H1 (cell line): ENCODE data around the gene ATG7. TPM values are rescaled to one million over a fixed set of nuclear protein-coding genes. Genes with fewer than 3 reads are reported as not detected.

Experiments
- CTCF ChIA-PET: fragments of 300-600 bp; sonication (Branson Sonifier 250); formaldehyde crosslinking; loops from one replicate; lab custom pipeline; 2021; ENCODE audit not compliant: partially characterized antibody; lab: Charles Lee
- POLR2A ChIA-PET: fragments of 300-600 bp; sonication (Branson Sonifier 250); formaldehyde crosslinking; loops from one replicate; lab custom pipeline; 2021; ENCODE audit warnings: inconsistent platforms; ENCODE audit not compliant: partially characterized antibody; lab: Charles Lee
- DNase-seq, 2 experiments: peaks; one replicate each; pipeline versions ENCODE4 v3.0.0 to v3.0.0-alpha.2; 2010 to 2022; ENCODE audit warnings: low spot score in 2 of 2, low read depth in 1 of 2, mixed read lengths in 1 of 2
- FAIRE-seq: peaks from 2 replicates; lab custom pipeline; 2011; peaks lifted over from hg19 to GRCh38; lab: Jason Lieb, UNC
- H2AFZ ChIP-seq: 2 replicates; pipeline ENCODE4 v1.8.1; 2012; ENCODE audit warnings: low read length, inconsistent platforms
- H2AK5ac ChIP-seq: 2 replicates; pipeline ENCODE4 v1.6.1; 2013; ENCODE audit warnings: low read depth, low read length
- H2BK120ac ChIP-seq: replicated peaks from 2 replicates; pipeline ENCODE3; 2013; ENCODE audit warnings: low read depth, low read length, inconsistent platforms
- H2BK12ac ChIP-seq: 2 replicates; pipeline ENCODE4 v1.6.1; 2013; ENCODE audit warnings: low read depth, low read length
- H2BK15ac ChIP-seq: 2 replicates; pipeline ENCODE4 v1.6.1; 2013; ENCODE audit warnings: low read length
- H2BK20ac ChIP-seq: 2 replicates; pipeline ENCODE4 v1.6.1; 2013; ENCODE audit warnings: low read length
- H2BK5ac ChIP-seq: 2 replicates; pipeline ENCODE4 v1.6.1; 2013; ENCODE audit warnings: low read depth, low read length
- H3K14ac ChIP-seq: 2 replicates; pipeline ENCODE4 v1.6.1; 2013; ENCODE audit warnings: inconsistent platforms; ENCODE audit not compliant: insufficient read length
- H3K18ac ChIP-seq: 2 replicates; pipeline ENCODE4 v1.6.1; 2013; ENCODE audit warnings: low read length; ENCODE audit errors: extremely low read depth
- H3K23ac ChIP-seq: 2 replicates; pipeline ENCODE4 v1.6.1; 2013; ENCODE audit warnings: inconsistent platforms; ENCODE audit not compliant: insufficient read length
- H3K23me2 ChIP-seq: 2 replicates; pipeline ENCODE4 v1.6.1; 2013; ENCODE audit warnings: low read depth, low read length
- H3K27ac ChIP-seq: 2 replicates; pipeline ENCODE4 v1.6.1; 2011; ENCODE audit warnings: low read depth, low read length, inconsistent platforms
- H3K27me3 ChIP-seq, 4 experiments: replicated peaks in 1 of 4; 1 replicate in 1 of 4; 2 replicates in 3 of 4; pipeline versions ENCODE4 v1.6.1 to v1.8.1; 2011 to 2013; ENCODE audit warnings: low read length in 3 of 4, mild to moderate bottlenecking in 3 of 4, inconsistent platforms in 2 of 4, mixed read lengths in 2 of 4, moderate library complexity in 1 of 4; ENCODE audit not compliant: control insufficient read depth in 3 of 4, insufficient read depth in 3 of 4; ENCODE audit errors: extremely low read depth in 1 of 4
- H3K36me3 ChIP-seq, 4 experiments: 2 replicates each; pipeline versions ENCODE4 v1.6.1 to v1.8.1; 2011 to 2013; ENCODE audit warnings: mild to moderate bottlenecking in 4 of 4, low read length in 3 of 4, moderate library complexity in 2 of 4, control low read depth in 1 of 4, inconsistent platforms in 1 of 4; ENCODE audit not compliant: insufficient read depth in 4 of 4, control insufficient read depth in 2 of 4
- H3K4ac ChIP-seq: replicated peaks from 2 replicates; pipeline ENCODE3; 2013; ENCODE audit warnings: low read length, low read depth, mixed read lengths, inconsistent platforms; ENCODE audit not compliant: insufficient read length
- H3K4me1 ChIP-seq, 4 experiments: replicated peaks in 1 of 4; 1 replicate in 1 of 4; 2 replicates in 3 of 4; pipeline versions ENCODE4 v1.6.1 to v1.8.1; 2011 to 2013; ENCODE audit warnings: low read length in 3 of 4, inconsistent platforms in 2 of 4, mixed read lengths in 1 of 4; ENCODE audit not compliant: insufficient read depth in 4 of 4, control insufficient read depth in 3 of 4
- H3K4me2 ChIP-seq, 2 experiments: 2 replicates each; pipeline versions ENCODE4 v1.6.1 to v1.8.1; 2011 to 2013; ENCODE audit warnings: low read depth in 2 of 2, low read length in 2 of 2, control low read depth in 1 of 2, inconsistent platforms in 1 of 2, mild to moderate bottlenecking in 1 of 2; ENCODE audit not compliant: insufficient read depth in 1 of 2
- H3K4me3 ChIP-seq, 4 experiments: fragments of 200-600, 300-600 bp in 1 of 4; sonication (generic), shearing (Covaris generic), sonication (Bioruptor Twin) in 1 of 4; 2 replicates each; pipeline versions ENCODE4 v1.5.1 to v1.8.1; 2011 to 2016; ENCODE audit warnings: low read length in 4 of 4, low read depth in 3 of 4, control low read depth in 2 of 4, inconsistent platforms in 2 of 4, mild to moderate bottlenecking in 2 of 4, mixed read lengths in 1 of 4, moderate library complexity in 1 of 4; ENCODE audit not compliant: insufficient read depth in 2 of 4; ENCODE audit errors: extremely low read depth in 1 of 4
- H3K56ac ChIP-seq: replicated peaks from 2 replicates; pipeline ENCODE3; 2013; ENCODE audit warnings: low read depth, mild to moderate bottlenecking, mixed read lengths, low read length, inconsistent platforms; ENCODE audit not compliant: insufficient read length
- H3K79me1 ChIP-seq: 2 replicates; pipeline ENCODE4 v1.6.1; 2013; ENCODE audit warnings: low read depth, low read length, control low read depth
- H3K79me2 ChIP-seq, 2 experiments: 2 replicates each; pipeline versions ENCODE4 v1.6.1 to v1.8.1; 2012 to 2013; ENCODE audit warnings: low read length in 2 of 2, mild to moderate bottlenecking in 2 of 2, inconsistent platforms in 1 of 2; ENCODE audit not compliant: insufficient read depth in 2 of 2, control insufficient read depth in 1 of 2
- H3K9ac ChIP-seq, 4 experiments: replicated peaks in 1 of 4; 1 replicate in 1 of 4; 2 replicates in 3 of 4; pipeline versions ENCODE4 v1.6.1 to v1.8.1; 2011 to 2013; ENCODE audit warnings: low read depth in 3 of 4, low read length in 3 of 4, control low read depth in 2 of 4, mild to moderate bottlenecking in 2 of 4, moderate library complexity in 2 of 4, inconsistent platforms in 1 of 4; ENCODE audit errors: extremely low read depth in 1 of 4
- H3K9me3 ChIP-seq, 2 experiments: 2 replicates each; pipeline versions ENCODE4 v1.6.1 to v1.8.1; 2012 to 2013; ENCODE audit warnings: mild to moderate bottlenecking in 2 of 2, moderate library complexity in 2 of 2, control low read depth in 1 of 2, inconsistent platforms in 1 of 2, low read depth in 1 of 2, low read length in 1 of 2, mixed read lengths in 1 of 2; ENCODE audit not compliant: insufficient read depth in 2 of 2
- H4K20me1 ChIP-seq, 2 experiments: replicated peaks in 1 of 2; 2 replicates each; pipeline versions ENCODE3 to v1.8.1; 2011 to 2013; ENCODE audit warnings: inconsistent platforms in 2 of 2, low read length in 2 of 2, mild to moderate bottlenecking in 1 of 2; ENCODE audit not compliant: insufficient read depth in 2 of 2, control insufficient read depth in 1 of 2
- H4K5ac ChIP-seq: 2 replicates; pipeline ENCODE4 v1.6.1; 2013; ENCODE audit warnings: low read length, low read depth, mixed read lengths, inconsistent platforms; ENCODE audit not compliant: insufficient read length
- H4K8ac ChIP-seq: 2 replicates; pipeline ENCODE4 v1.8.0; 2013; ENCODE audit warnings: mild to moderate bottlenecking, moderate library complexity, low read length, inconsistent platforms; ENCODE audit not compliant: insufficient read depth; ENCODE audit errors: extremely low read depth
- H4K91ac ChIP-seq: replicated peaks from 2 replicates; pipeline ENCODE3; 2013; ENCODE audit warnings: low read length, mixed read lengths, inconsistent platforms; ENCODE audit not compliant: insufficient read length
- BACH1 ChIP-seq: IDR thresholded peaks from 2 replicates; pipeline ENCODE4 v1.6.1; 2012; ENCODE audit warnings: low read length, improper control_type of control experiment
- CREB1 ChIP-seq: IDR thresholded peaks from 2 replicates; pipeline ENCODE4 v1.6.1; 2012; ENCODE audit warnings: inconsistent platforms
- EP300 ChIP-seq, 2 experiments: IDR thresholded peaks; 1 replicate in 1 of 2; 2 replicates in 1 of 2; pipeline ENCODE4 v1.6.1; 2011 to 2012; ENCODE audit warnings: low read depth in 2 of 2, low read length in 2 of 2, mild to moderate bottlenecking in 2 of 2, borderline replicate concordance in 1 of 2, inconsistent platforms in 1 of 2, moderate library complexity in 1 of 2
- GABPA ChIP-seq: IDR thresholded peaks from 2 replicates; pipeline ENCODE4 v1.6.1; 2011; ENCODE audit warnings: mild to moderate bottlenecking, low read length, moderate library complexity, borderline replicate concordance; ENCODE audit not compliant: insufficient read depth
- KDM1A ChIP-seq: fragments of 200-600, 300-600 bp; sonication (generic); IDR thresholded peaks from 2 replicates; pipeline ENCODE4 v1.7.1; 2016; ENCODE audit warnings: mild to moderate bottlenecking, low read length, borderline replicate concordance
- KDM4A ChIP-seq: IDR thresholded peaks from one replicate; pipeline ENCODE4 v1.7.1; 2012; ENCODE audit warnings: low read depth, mild to moderate bottlenecking, moderate library complexity, low read length, inconsistent platforms; ENCODE audit not compliant: severe bottlenecking
- MAX ChIP-seq: IDR thresholded peaks from 2 replicates; pipeline ENCODE4 v1.6.1; 2012; ENCODE audit warnings: inconsistent platforms
- POLR2AphosphoS5 ChIP-seq: IDR thresholded peaks from 2 replicates; pipeline ENCODE4 v1.6.1; 2011; ENCODE audit warnings: low read depth, low read length
- RXRA ChIP-seq: IDR thresholded peaks from 2 replicates; pipeline ENCODE4 v1.6.1; 2011; ENCODE audit warnings: low read depth, mild to moderate bottlenecking, low read length, moderate library complexity; ENCODE audit not compliant: insufficient read depth
- SIRT6 ChIP-seq: IDR thresholded peaks from one replicate; pipeline ENCODE4 v1.7.1; 2012; ENCODE audit warnings: low read length, inconsistent platforms
- TAF7 ChIP-seq: optimal IDR thresholded peaks from 2 replicates; pipeline ENCODE3; 2011; ENCODE audit warnings: low read depth, mild to moderate bottlenecking, inconsistent platforms, low read length, moderate library complexity, borderline replicate concordance
- TEAD4 ChIP-seq: IDR thresholded peaks from 2 replicates; pipeline ENCODE4 v1.6.1; 2012; ENCODE audit warnings: low read depth, low read length, inconsistent platforms, mixed read lengths
- WGBS, 2 experiments: shearing (Covaris generic) in 1 of 2; methylation state at CpG; one replicate each; pipeline versions ENCODE4 v1.1.6 to v1.1.7; 2013 to 2015; ENCODE audit warnings: low lambda C conversion rate in 2 of 2, mixed read lengths in 2 of 2, inconsistent platforms in 1 of 2, low coverage in 1 of 2, missing lambda C conversion rate in 1 of 2; ENCODE audit not compliant: insufficient replicate concordance in 2 of 2, insufficient coverage in 1 of 2, insufficient read length in 1 of 2; ENCODE audit errors: extremely low coverage in 1 of 2, missing lambda C conversion rate in 1 of 2; 5-methylcytosine and 5-hydroxymethylcytosine counted together
- polyA plus RNA-seq, 7 experiments: library from polyadenylated mRNA; depleted of rRNA in 3 of 7; stranded (reverse) in 5 of 7; unstranded in 2 of 7; fragments of >200 nt in 5 of 7; fragments of 200-250 nt in 2 of 7; gene quantifications; 1 replicate in 5 of 7; 2 replicates in 1 of 7; 4 replicates in 1 of 7; pipeline versions ENCODE4 v1.2.1 to v1.2.3, GENCODE V29; 2011 to 2013; ENCODE audit warnings: missing spikeins in 2 of 7, mixed read lengths in 2 of 7
- total RNA-seq: library from RNA; stranded (reverse); fragmentation: NEBNext Ultra II Directional; extraction: Animal tissue kit (Norgen Biotek cat#: 25700); gene quantifications from 2 replicates; pipeline ENCODE4 v1.2.1, GENCODE V29; 2021
- TF ChIP-seq, protein P1 (sequence below): IDR thresholded peaks from 2 replicates; pipeline ENCODE4 v1.6.1; 2012; ENCODE audit warnings: low read length, inconsistent platforms

The ATG7 gene
- total and polyA plus RNA-seq, 2 of the 8 experiments (the other 6 are each of a cell fraction or from before 2014, with no cell fraction given): 15.0 to 19.1 TPM

DNA sequence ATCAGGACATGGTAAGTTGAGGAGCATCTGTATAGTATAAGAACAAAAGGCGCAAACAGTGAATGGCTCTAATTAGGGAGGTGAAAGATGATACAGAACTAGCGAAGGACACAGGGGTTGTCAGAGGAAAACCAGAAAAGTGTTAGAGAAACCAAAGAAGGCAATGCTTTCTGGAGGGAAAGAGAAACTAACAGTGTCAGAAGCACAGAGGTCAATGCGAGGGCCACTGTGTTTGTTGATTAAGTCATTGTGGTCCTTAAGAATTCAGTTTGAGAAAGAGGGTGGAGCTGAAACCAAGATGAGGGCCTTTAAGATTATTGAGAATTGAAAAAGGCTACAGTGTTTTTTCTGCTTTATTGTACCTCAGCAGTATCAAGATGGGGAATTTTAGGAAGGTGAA is 28.8 kb downstream of the ATG7 start:
- FAIRE-seq: no peak
- Histone ChIP-seq H3K27ac (no peak overlapping the region), H4K8ac (no peak overlapping the region), H3K4ac (no peak overlapping the region), H3K79me1 (no peaks in the 10 kb centered on the region), H3K79me2 (no peaks in the 10 kb centered on the region), H3K4me3 (no peak overlapping the region), H2AK5ac (no peak overlapping the region), H3K4me1 (no peaks in the 10 kb centered on the region), H3K27me3 (peaks cover 0 to 2% (median 0%) of the 10 kb centered on the region in 4 experiments; a peak in 1 of 7 replicates), H2BK5ac (no peak overlapping the region), H2AFZ (no peak overlapping the region), H4K5ac (no peak overlapping the region), H3K56ac (no peak overlapping the region), H3K36me3 (peaks cover 0 to 3% (median under 1%) of the 10 kb centered on the region in 4 experiments; a peak in 5 of 8 replicates), H4K91ac (no peak overlapping the region), H3K18ac (no peak overlapping the region), H3K14ac (no peak overlapping the region), H2BK15ac (no peak overlapping the region), H4K20me1 (no peaks in the 10 kb centered on the region), H3K9ac (no peak overlapping the region), H2BK120ac (no peak overlapping the region), H3K9me3 (no peaks in the 10 kb centered on the region), H2BK20ac (no peak overlapping the region), H3K23me2 (no peaks in the 10 kb centered on the region), H3K4me2 (no peak overlapping the region), H3K23ac (no peak overlapping the region), H2BK12ac (no peak overlapping the region)
- ChIA-PET POLR2A (interaction anchor here (0.6 kb wide), 1 partner anchor 42 kb away, joined by 3 read pairs; no protein-coding TSS in a partner anchor), CTCF (no interaction called here)
- no peak for DNase-seq
- 95% methylated on average over 3 of the region's 3 CpGs; no CpG with 5 or more reads in 1 of the 2 experiments for WGBS, 2 experiments
- TF ChIP-seq KDM1A (no peak), TAF7 (no peak), BACH1 (no peak), TEAD4 (no peak), KDM4A (no peak), GABPA (no peak), SIRT6 (no peak), POLR2AphosphoS5 (no peak), MAX (no peak), CREB1 (no peak), RXRA (no peak), EP300 (IDR thresholded peaks at IDR 0.05; ENCODE audit: borderline replicate concordance in 1 of 2, low read depth in 2 of 2, low read length in 2 of 2) (no peak)
- TF ChIP-seq, protein P1, sequence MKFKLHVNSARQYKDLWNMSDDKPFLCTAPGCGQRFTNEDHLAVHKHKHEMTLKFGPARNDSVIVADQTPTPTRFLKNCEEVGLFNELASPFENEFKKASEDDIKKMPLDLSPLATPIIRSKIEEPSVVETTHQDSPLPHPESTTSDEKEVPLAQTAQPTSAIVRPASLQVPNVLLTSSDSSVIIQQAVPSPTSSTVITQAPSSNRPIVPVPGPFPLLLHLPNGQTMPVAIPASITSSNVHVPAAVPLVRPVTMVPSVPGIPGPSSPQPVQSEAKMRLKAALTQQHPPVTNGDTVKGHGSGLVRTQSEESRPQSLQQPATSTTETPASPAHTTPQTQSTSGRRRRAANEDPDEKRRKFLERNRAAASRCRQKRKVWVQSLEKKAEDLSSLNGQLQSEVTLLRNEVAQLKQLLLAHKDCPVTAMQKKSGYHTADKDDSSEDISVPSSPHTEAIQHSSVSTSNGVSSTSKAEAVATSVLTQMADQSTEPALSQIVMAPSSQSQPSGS: no peak
